PC-3 (cell line): ENCODE data around the gene SPRR2B. TPM values are rescaled to one million over a fixed set of nuclear protein-coding genes. Genes with fewer than 3 reads are reported as not detected.

Source experiments
- ATAC-seq: fragments of 200-7000 bp; cut with Tn5 transposase; 2 replicates; pipeline ENCODE4 v1.9.1; 2020; ENCODE audit warnings: mild to moderate bottlenecking, moderate library complexity
- BruUV-seq: library from RNA; stranded (reverse); fragments of 400-500 nt; replicated peaks from 2 replicates; lab custom pipeline; 2021; lab: Mats Ljungman, UMichigan
- CTCF ChIA-PET: fragments of 300-600 bp; sonication (Branson Sonifier 250); formaldehyde crosslinking; loops from one replicate; lab custom pipeline; 2022; ENCODE audit warnings: antibody characterized with exemption; lab: Charles Lee
- POLR2A ChIA-PET: fragments of 300-600 bp; sonication (Branson Sonifier 250); formaldehyde crosslinking; loops from one replicate; lab custom pipeline; 2022; ENCODE audit warnings: antibody characterized with exemption; ENCODE audit not compliant: unreplicated experiment; lab: Charles Lee
- DNase-seq: peaks from one replicate; pipeline ENCODE4 v3.0.0-alpha.2; 2015
- H2AFZ ChIP-seq: fragments of 300-600 bp; sonication (generic); 2 replicates; pipeline ENCODE4 v1.6.0; 2016; ENCODE audit warnings: antibody characterized with exemption, low read length
- H3F3A ChIP-seq: fragments of 300-600 bp; sonication (generic); one replicate; pipeline ENCODE4 v1.6.0; 2017; ENCODE audit warnings: antibody characterized with exemption, low read length, control low read depth, mild to moderate bottlenecking; ENCODE audit not compliant: unreplicated experiment
- H3K27ac ChIP-seq: fragments of 300-600 bp; sonication (generic); 2 replicates; pipeline ENCODE4 v1.5.1; 2016; ENCODE audit warnings: mild to moderate bottlenecking, low read length
- H3K27me3 ChIP-seq: fragments of 300-600 bp; sonication (generic); 2 replicates; pipeline ENCODE4 v1.6.1; 2016; ENCODE audit warnings: low read length, mixed read lengths
- H3K36me3 ChIP-seq: fragments of 300-600 bp; sonication (generic); 2 replicates; pipeline ENCODE4 v1.6.1; 2016; ENCODE audit warnings: low read depth, mixed run types, low read length, mixed read lengths
- H3K4me1 ChIP-seq: fragments of 300-600 bp; sonication (generic); 2 replicates; pipeline ENCODE4 v1.5.1; 2016; ENCODE audit warnings: low read length; ENCODE audit not compliant: insufficient read depth
- H3K4me2 ChIP-seq: fragments of 300-600 bp; sonication (generic); 2 replicates; pipeline ENCODE4 v1.6.0; 2016; ENCODE audit warnings: low read length
- H3K4me3 ChIP-seq: fragments of 300-600 bp; sonication (generic); 2 replicates; pipeline ENCODE4 v1.5.1; 2016; ENCODE audit warnings: mild to moderate bottlenecking, low read length, mixed read lengths
- H3K79me2 ChIP-seq: fragments of 300-600 bp; sonication (generic); 2 replicates; pipeline ENCODE4 v1.6.1; 2017; ENCODE audit warnings: low read length, mixed read lengths
- H3K9ac ChIP-seq: fragments of 300-600 bp; sonication (generic); 2 replicates; pipeline ENCODE4 v1.6.0; 2016; ENCODE audit warnings: mild to moderate bottlenecking, low read length
- H3K9me2 ChIP-seq: fragments of 300-600 bp; sonication (generic); replicated peaks from 2 replicates; pipeline ENCODE4 v1.6.1; 2016; ENCODE audit warnings: mixed run types, low read length, mixed read lengths
- H3K9me3 ChIP-seq: fragments of 300-600 bp; sonication (generic); 2 replicates; pipeline ENCODE4 v1.6.1; 2016; ENCODE audit warnings: low read length, mixed read lengths
- H4K20me1 ChIP-seq: fragments of 300-600 bp; sonication (generic); 2 replicates; pipeline ENCODE4 v1.6.1; 2016; ENCODE audit warnings: low read length, mixed read lengths
- CTCF ChIP-seq: fragments of 300-600 bp; sonication (generic); conservative IDR thresholded peaks from 2 replicates; pipeline ENCODE4 v1.5.1; 2017; ENCODE audit warnings: antibody characterized with exemption, low read depth, mild to moderate bottlenecking, low read length
- EZH2 ChIP-seq: fragments of 300-600 bp; sonication (generic); IDR thresholded peaks from one replicate; pipeline ENCODE4 v1.6.1; 2017; ENCODE audit warnings: antibody characterized with exemption, mild to moderate bottlenecking, low read length; ENCODE audit not compliant: unreplicated experiment
- EZH2phosphoT487 ChIP-seq: fragments of 300-600 bp; sonication (generic); IDR thresholded peaks from 2 replicates; pipeline ENCODE4 v1.6.1; 2018; ENCODE audit warnings: mild to moderate bottlenecking, antibody characterized with exemption, low read length, borderline replicate concordance
- intact Hi-C: fragments of 100-400 bp; cut with micrococcal nuclease; formaldehyde crosslinking; loops from 2 replicates; pipeline ENCODE4 v1.9.0; 2023
- total RNA-seq: library from RNA; depleted of rRNA; stranded (reverse); fragments of >200 nt; gene quantifications from 2 replicates; pipeline ENCODE4 v1.2.3, GENCODE V29; 2014

SPRR2B gene
- total RNA-seq, 1 experiment from 2014 or later: not detected

- ChIA-PET POLR2A (no interaction called here), CTCF (no interaction called here)
- ATAC-seq: no peak
- Histone ChIP-seq H3K4me3 (no peak overlapping the region), H3K27ac (no peak overlapping the region), H3K4me1 (no peaks in the 10 kb centered on the region), H3K79me2 (no peaks in the 10 kb centered on the region), H3K9me2 (no peaks in the 10 kb centered on the region), H3K9ac (no peak overlapping the region), H3K4me2 (no peak overlapping the region), H4K20me1 (no peaks in the 10 kb centered on the region), H3K9me3 (no peaks in the 10 kb centered on the region), H3F3A (no peaks in the 10 kb centered on the region), H2AFZ (no peak overlapping the region), H3K27me3 (peaks cover 33% of the 10 kb centered on the region), H3K36me3 (no peaks in the 10 kb centered on the region)
- no peak for TF ChIP-seq EZH2phosphoT487
- no peak for TF ChIP-seq EZH2
- TF ChIP-seq CTCF: no peak
- DNase-seq: no peak
- intact Hi-C loops: no loop called here
- no TSS peak for BruUV-seq
Observed at GRCh38 chr1:153087652-153088051, 16.2 kb upstream of the SPRR2B start.

- ChIA-PET POLR2A (no interaction called here), CTCF (no interaction called here)
- no peak for DNase-seq
- no peak overlapping the region for H3K4me2 ChIP-seq
- H3K36me3 ChIP-seq: no peaks in the 10 kb centered on the region
- BruUV-seq: no TSS peak
- no peaks in the 10 kb centered on the region for H3K9me3 ChIP-seq
- no peaks in the 10 kb centered on the region for H3K4me1 ChIP-seq
- no peak for TF ChIP-seq EZH2phosphoT487
- TF ChIP-seq CTCF: no peak
- no peak for TF ChIP-seq EZH2
- intact Hi-C loops: no loop called here
- peaks cover 46% of the 10 kb centered on the region for H3K27me3 ChIP-seq
- H3K9ac ChIP-seq: no peak overlapping the region
- H3K27ac ChIP-seq: no peak overlapping the region
- H3K9me2 ChIP-seq: no peaks in the 10 kb centered on the region; the same call in 1 of the 2 replicates
- H4K20me1 ChIP-seq: no peaks in the 10 kb centered on the region
- H3K4me3 ChIP-seq: no peak overlapping the region
- H2AFZ ChIP-seq: no peak overlapping the region
- H3F3A ChIP-seq: no peaks in the 10 kb centered on the region
- no peak for ATAC-seq
- no peaks in the 10 kb centered on the region for H3K79me2 ChIP-seq
Observed at GRCh38 chr1:153081736-153082135, 10.3 kb upstream of the SPRR2B start.

- Histone ChIP-seq H3K4me2 (no peak overlapping the region), H3K9ac (no peak overlapping the region), H3K9me3 (no peaks in the 10 kb centered on the region), H3K4me1 (no peaks in the 10 kb centered on the region), H4K20me1 (no peaks in the 10 kb centered on the region), H3F3A (no peaks in the 10 kb centered on the region), H3K27me3 (peaks cover 44% of the 10 kb centered on the region), H3K79me2 (no peaks in the 10 kb centered on the region), H2AFZ (no peak overlapping the region), H3K4me3 (no peak overlapping the region), H3K9me2 (no peaks in the 10 kb centered on the region), H3K36me3 (no peaks in the 10 kb centered on the region), H3K27ac (no peak overlapping the region)
- CTCF ChIA-PET: no interaction called here
- BruUV-seq: no TSS peak
- ATAC-seq: no peak
- no peak for DNase-seq
- POLR2A ChIA-PET: no interaction called here
- intact Hi-C loops: no loop called here
- TF ChIP-seq CTCF: no peak
Observed at GRCh38 chr1:153072806-153073726, 1.7 kb upstream of the SPRR2B start.
